NCI-H510A (cell line): ENCODE measurements around the gene SPATA25.
"Not testable (repeated sequence)": the region's sequence is repeated elsewhere in the genome, so short reads cannot be mapped to it uniquely, and the experiment has no call there.

Experiments
- DNase-seq: peaks from one replicate; lab custom pipeline; 2025; lab: John Stamatoyannopoulos, UW

Gene SPATA25

DNA sequence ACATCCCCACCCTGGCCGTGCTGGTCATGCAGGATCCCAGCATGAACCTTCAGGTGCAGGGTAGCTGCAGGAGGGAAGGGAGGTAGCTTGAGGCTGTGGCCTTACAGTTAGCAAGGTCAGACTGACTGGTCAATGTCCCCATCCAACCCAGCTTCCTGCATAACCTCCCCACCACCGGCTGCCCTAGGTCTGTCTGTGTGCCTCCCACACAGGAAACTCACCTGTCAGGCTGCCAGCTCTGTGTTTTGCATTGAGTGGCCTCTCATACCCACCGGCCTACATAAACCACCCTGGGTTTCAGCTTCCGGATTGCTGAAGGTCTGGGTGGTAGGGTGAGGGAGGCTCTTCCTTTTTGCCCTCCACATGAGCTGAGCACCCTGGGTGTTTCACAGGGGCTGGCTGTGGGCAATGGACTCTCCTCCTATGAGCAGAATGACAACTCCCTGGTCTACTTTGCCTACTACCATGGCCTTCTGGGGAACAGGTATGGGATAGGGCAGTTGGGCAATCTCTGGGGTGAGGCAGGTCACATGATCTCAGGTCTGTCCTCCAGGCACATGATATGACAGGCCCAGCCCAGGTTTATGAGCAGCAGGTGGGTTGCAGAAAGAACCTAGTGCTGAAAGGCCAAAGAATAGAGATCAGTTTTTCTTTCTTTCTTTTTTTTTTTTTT, 5.5 kb upstream of the SPATA25 start:
- DNase-seq, result no peak

DNA sequence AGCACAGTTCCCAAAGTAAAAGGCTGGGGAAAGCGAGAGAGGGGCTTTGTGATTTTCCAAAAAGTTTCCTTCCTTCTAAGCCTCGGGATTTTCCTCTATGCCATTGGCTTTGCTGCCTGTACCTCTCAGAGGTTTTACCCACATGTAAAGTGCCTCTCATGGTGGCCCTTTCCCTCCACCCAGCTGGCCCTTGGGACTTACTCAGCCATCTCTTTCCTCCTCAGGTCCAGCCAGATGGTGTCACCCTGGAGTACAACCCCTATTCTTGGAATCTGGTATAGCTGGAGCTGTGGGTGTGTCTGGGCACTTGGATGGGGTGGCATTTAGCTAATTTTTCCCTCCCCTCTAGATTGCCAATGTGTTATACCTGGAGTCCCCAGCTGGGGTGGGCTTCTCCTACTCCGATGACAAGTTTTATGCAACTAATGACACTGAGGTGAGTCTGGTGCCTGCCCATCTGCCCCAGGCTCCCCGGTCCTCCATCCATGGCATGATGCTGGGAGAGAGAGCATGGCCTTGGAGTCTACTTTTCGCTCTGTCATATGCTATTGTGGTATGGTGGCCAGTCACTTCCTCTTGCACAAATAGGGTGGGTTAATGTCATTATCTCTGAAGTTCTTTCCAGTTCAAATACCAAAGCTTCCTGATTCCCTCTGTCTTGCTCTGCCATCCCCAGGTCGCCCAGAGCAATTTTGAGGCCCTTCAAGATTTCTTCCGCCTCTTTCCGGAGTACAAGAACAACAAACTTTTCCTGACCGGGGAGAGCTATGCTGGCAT, 4.8 kb upstream of the SPATA25 start:
- no peak for DNase-seq

DNA sequence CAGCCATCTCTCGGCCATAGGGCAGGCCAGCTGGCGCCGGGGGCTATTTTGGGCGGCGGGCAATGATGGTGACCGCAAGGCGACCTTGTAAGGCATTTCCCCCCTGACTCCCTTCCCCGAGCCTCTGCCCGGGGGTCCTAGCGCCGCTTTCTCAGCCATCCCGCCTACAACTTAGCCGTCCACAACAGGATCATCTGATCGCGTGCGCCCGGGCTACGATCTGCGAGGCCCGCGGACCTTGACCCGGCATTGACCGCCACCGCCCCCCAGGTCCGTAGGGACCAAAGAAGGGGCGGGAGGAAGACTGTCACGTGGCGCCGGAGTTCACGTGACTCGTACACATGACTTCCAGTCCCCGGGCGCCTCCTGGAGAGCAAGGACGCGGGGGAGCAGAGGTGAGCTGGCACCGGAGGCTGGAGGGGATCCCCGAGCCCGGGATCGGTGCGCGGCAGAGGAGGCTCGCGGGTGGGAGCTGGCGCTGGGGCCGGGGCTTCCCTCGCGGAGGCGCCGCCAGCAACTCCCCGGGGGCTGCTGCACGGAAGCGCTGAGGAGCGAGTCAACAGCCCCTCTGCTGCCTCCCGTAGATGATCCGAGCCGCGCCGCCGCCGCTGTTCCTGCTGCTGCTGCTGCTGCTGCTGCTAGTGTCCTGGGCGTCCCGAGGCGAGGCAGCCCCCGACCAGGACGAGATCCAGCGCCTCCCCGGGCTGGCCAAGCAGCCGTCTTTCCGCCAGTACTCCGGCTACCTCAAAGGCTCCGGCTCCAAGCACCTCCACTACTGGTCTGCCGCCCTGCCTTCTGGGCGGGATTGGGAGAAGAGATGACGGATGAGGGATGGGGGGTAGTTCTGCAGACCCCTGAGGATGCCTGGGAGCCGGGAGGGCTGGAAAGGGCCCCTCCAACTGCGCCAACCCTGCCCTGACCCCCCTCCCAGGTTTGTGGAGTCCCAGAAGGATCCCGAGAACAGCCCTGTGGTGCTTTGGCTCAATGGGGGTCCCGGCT, 3.9 kb upstream of the SPATA25 start, which contains the start of the genes CTSA and NEURL2:
CTSA (plus strand) TSS at position 351 of the 999 bp plus-strand sequence; CDS start at position 585, 234 bp downstream.
NEURL2 (minus strand) TSS at position 224 of the 999 bp plus-strand sequence; CDS start at position 7, 217 bp downstream.
- DNase-seq, result peak; percentile 83

DNA sequence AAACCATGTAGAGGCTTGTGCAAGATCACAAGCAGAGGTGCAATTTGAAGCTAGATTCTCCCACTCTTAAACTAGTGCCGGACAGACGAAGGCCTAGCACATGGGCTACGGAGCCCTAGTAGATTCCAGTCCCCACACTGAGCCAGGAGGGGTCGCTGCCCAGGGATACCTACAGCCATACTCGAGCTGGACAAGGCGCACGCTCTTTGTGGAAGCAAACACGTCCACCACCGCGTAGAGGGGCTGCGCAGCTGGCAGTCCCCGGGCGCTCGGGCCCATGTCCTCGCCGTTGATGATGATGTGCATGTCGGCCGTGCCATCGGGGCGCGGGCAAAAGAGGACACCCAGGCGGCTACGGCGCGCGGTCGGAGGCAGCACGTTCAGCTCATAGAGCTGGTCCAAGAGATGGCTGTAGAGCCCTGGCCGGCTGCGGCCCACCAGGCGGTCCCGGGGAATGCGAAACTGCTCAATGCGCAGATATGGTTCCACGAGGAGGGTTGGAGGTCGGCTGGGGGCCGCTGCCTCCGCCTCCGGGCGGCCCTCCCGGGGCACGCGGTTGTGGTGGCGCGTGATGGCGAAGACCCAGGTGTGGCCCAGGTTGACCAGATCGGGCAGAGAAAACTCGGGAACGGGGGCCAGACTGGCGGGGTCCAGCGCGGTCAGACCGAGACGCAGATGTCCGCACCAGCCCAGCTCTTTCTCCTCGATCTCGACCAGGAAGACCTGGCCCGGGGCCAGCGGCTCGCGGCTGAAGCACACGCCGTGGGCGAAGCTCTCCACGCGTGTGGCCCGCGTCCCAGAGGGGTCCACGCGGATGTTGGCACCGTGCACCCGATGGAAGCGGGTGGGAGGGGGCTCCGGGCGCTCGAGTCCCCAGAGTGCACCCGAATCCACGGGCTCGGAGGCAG, 2.9 kb upstream of the SPATA25 start:
- DNase-seq, result peak; percentile 46

DNA sequence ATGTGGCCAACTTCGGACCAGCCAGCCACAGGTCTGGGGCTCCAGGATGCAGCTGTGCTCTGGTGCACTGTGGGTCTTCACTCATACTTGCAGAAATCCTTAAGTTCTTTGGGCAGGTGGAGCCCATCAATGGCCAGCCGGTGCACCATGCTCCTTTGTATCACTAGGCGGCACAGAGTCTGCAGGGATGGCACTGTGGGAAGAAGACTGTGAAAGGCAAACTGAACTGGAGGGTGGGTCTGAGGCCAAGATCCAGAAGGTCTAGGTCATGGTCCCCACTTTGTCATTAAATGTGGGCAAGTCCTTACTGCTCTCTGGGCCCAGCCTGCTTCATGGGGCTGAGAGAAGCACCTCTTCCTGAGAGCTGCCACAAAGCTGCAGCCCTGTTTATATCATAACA, 1.3 kb upstream of the SPATA25 start:
- no peak for DNase-seq

DNA sequence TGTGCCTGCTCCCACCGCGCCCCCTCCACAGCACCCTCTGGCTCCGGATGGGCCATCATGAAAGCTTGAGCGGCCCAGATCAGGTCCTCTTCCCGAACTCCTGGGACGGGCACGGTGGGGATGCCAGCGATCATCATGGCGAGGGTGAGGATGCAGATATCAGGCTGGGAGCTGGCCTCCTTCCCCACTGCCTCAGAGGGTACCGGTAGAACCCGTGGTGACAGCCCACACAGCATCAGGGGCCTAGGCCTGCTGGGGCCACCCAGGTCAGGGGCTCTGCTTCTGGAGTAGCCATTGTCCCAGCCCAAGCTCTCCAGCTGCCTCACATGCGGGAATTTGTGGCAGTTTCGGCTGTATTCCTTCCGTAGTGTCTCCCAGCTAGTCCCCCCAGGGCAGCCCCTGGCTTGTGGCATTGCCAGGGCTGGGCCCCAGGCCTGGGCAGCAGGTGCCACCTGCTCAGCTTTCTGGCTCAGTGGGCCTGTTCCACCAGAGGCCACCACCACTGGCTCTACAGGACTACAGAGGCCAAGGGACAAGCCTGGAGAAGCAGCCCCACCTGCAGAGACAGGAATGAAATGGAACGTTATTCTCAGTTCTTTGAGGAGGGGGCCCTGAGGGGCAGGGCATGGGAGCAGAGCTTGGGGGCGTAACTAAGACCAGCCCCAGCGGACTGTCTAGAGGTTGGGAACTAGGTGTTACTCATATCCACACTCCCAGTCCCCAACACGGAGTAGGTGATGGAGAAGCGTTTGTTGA, 654 bp downstream of the SPATA25 start:
- no peak for DNase-seq

DNA sequence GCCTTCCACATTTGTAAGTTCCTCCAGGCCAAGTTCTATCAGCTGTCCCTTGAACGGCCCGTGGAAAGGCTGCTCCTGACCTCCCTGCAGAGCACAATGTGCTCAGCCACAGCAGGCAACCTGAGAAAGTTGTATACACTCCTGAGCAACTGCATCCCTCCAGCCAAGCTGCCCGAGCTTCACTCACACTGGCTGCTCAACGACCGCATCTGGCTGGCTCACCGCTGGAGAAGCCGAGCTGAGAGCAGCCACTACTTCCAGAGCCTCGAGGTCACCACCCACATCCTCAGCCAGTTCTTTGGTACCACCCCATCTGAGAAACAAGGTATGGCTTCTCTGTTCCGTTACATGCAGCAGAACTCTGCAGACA, 4.3 kb downstream of the SPATA25 start:
- no peak for DNase-seq

DNA sequence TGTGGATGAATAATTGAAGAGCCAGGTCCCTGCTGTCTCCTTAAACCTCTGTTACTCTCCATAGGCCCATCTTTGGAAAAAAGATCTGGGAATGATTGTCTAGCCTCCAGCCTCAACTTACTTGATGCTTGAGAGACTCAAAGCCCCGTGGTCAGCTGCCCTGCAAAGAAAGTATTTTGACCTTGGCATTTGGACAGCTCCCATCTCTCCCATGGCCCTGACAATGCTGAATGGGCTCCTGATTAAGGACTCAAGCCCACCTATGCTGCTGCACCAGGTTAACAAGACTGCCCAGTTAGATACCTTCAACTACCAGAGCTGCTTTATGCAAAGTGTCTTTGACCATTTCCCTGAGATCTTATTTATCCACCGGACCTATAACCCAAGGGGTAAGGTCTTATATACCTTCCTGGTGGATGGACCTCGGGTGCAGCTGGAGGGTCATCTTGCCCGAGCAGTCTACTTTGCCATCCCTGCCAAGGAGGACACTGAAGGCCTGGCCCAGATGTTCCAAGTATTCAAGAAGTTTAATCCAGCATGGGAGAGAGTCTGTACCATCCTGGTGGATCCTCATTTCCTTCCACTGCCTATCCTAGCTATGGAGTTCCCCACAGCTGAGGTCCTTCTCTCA, 4.8 kb downstream of the SPATA25 start:
- DNase-seq, result no peak

DNA sequence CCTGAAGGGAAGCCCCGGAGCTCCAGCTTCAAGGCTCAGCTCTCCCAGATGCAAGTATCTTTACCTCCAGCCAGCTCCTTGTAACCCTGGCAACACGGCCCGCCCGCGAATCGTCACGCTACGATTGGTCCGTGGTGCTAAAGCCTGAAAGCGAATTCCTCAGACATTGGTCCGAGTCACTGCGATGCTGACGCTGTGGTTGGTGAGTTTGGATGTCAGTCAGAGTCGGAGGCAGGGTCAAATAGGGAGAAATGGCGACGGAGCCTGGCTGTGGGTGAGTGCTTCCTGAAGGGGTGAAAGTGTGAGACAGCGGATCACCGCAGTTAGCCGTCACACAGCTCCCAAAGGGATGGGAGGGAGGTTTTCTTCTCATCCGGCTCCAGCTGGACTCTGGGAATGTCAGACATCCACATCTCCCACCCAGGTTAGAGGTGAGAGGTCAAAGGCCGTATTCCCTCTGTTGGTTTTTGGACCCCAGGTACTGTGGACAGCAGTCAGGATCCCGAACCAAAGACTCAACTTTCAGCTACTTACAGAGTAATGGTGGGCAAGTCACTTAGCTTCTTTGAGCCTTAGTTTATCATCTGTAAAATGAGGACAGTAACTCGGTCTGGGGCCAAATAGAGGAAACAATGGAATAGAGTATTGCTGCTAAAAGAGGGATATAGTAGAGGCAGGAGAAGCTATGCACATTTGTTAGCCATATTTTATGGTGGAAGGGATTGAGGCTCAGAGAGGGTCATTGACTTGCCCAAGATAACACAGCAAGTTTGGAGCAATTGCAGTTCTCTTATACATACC, 6.2 kb downstream of the SPATA25 start, which contains the start of gene ZSWIM1:
ZSWIM1 (plus strand) TSS at position 240 of the 801 bp plus-strand sequence. CDS start 1,366 bp downstream, outside the sequence.
- DNase-seq, result peak; percentile 91

DNA sequence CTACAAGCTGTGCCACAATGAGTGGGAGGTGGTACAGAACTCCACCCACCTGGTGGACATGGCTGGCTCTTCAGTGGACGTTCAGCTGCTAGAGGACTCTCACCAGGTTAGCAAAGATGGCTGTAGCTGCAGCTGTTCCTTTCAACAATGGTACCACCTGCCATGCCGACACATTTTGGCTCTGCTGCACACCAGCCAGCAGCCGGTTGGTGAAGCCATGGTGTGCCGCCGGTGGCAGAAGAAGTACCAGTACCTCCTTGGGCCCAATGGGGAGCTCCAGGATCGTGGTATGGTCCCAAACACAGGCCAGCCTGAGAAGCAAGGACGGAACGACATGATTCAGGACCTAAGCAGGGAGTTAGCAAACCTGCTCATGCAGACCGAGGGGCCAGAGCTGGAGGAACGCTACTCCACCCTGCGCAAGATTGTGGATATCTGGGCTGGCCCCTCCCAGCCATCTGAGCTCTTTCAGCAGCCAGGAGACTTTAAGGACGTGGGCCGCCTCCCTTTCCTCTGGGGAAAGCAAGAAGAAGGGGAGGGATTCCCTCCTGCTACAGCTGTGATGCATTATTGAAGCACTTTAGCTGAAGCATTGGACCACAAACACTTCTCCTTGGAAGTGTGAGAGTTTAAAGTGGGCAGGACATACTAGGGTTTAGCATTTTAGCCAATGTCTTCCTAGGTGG, 9.2 kb downstream of the SPATA25 start:
- DNase-seq, result no peak

DNA sequence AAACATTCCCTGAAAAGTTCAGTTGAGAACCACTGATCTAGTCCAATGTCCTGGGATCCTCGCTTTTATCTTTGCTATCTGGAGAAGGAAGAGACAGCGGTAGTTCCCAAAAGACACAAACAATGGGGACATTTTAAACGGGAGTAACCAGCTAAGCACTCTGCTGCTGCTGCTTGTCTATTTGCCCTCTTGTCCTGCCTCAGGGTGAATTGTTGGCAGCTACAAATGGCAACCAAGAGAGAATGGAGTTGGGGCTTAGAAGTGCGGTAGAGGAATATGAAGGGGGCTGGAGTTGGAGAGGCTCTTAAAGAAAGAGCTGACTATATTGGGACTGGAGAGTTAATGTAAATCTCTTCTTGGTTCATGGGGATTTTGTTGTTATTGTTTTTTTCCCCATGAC, 12.8 kb downstream of the SPATA25 start:
- DNase-seq, result no peak

DNA sequence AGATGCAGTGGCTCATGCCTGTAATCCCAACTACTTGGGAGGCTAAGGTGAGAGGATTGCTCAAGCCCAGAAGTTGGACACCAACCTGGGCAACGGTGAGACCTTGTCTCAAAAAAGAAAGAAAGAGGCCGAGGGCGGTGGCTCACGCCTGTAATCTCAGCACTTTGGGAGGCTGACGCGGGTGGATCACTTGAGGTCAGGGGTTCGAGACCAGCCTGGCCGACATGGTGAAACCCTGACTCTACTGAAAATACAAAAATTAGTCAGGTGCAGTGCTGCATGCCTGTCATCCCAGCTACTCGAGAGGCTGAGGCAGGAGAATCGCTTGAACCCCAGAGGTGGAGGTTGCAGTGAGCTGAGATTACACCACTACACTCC, 13.3 kb downstream of the SPATA25 start:
- DNase-seq, result not testable (repeated sequence)

DNA sequence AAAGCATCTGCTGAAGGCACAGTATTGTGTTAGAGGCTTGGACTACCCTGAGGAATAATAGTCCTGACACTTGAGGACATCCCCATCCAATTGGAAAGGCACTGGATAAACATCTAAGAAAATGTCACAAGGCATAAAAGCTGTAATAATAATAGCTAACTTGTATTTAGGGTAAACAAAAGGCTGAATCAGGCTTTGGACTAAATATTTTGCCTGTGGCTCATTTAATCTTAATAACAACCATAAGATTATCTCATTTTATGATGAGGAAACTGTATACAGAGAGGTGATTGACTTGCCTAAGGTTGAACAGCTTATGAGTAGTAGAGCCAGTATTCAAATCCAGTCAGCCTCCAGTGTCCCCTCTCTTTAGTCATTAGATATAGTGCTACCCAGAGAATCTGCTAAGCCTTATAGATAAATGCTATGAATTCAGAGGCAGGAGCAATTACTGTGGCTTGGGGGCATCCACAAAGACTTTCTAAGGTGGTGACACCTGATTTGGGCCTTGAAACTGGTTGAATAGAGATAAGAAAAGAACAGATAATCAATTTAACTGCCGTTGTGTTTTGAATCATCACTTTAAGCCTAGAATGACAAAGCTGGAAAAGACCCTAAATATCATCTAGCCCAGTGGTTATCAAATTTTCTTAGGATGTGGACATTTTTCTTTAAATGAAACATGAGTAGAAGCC, 13.9 kb downstream of the SPATA25 start:
- no peak for DNase-seq

DNA sequence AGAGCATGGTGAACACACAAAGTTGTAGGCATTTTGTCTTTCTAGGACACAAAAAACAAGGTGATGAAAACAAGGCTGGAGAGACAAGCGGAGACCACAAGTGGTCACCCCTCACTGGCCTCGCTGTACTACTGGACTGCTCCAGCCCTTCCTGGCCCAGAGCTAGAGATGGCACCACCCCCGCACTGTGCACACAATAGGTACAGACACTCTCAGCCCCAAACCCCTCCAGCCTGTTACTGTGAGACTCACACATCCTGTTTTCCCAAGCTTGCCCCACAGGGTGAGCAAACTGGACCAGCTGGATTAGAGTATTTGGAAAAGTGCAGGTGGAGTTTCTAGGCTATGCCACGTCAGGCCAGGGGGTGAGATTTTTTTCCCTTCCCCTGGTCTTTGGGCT, 14.8 kb downstream of the SPATA25 start:
- DNase-seq, result peak; percentile 7

DNA sequence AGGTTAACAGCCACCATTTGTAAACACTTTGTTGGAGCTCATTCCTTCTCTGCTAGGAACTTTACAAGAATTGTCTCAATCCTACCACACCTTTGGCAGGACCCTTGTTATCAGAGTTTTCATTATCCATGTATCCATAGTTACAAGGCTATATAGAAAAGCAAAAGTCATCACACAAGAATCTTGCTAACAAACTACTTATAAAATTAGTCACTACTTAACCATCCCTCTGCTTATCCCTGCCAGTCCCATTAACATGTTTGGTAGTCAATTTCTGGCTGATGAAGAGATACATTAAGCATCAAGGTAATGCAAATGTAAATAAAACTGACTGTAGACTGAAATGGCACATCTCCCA, 19.6 kb downstream of the SPATA25 start:
- no peak for DNase-seq

DNA sequence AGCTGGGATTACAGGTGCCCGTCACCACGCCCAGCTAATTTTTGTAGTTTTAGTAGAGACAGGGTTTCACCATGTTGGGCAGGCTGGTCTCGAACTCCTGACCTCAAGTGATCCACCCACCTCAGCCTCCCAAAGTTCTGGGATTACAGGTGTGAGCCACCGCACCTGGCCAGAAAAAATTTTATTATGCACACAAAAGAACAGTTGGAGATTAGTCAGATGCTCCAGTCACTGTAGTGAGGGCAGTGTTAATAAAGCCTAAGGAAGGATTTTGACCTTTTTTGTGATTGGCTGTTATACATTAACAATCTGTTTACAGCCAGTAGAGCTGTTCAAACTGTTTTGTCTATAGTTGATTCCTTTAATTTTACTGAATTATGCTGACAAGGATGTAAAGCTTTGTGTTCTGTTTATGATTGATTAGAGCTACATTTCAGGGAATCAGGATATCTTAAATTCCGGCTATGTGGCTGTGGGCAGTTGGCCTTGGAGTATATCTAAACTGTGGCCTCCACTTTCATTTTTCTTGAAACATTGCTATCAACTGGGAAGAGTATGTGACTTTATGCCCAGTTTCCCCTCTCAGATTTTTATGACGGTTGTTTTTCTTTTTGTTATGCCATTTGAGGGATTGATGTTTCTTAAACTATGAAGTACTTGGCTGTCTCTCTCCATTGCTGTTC, 20.1 kb downstream of the SPATA25 start:
- DNase-seq, result no peak

DNA sequence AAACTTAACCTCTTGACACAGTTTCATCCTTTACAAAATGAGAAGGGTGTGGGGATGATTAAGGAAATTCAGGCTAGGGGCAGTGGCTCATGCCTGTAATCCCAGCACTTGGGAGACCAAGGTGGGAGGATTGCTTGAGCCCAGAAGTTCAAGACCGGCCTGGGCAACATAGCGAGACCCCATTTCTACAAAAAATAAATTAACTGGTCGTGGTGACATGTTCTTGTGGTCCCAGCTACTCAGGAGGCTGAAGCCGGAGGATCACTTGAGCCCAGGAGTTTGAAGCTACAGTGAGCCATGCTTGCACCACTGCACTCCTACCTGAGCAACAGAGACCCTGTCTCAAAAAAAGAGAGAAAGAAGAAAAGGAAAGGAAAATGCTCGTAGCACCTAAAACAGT, 21.0 kb downstream of the SPATA25 start:
- DNase-seq, result no peak
